ENCODE results near the gene MAPKBP1.

- TF ChIP-seq POLR2A (IDR thresholded peaks at IDR 0.05) (no peak), CTCF (IDR thresholded peaks at IDR 0.05) (no peak), POLR2AphosphoS5 (IDR thresholded peaks at IDR 0.05) (no peak)
Observed at GRCh38 chr15:41814534-41814933, 40.2 kb downstream of the MAPKBP1 start.
